ENCODE results near the gene MRFAP1.

DNA sequence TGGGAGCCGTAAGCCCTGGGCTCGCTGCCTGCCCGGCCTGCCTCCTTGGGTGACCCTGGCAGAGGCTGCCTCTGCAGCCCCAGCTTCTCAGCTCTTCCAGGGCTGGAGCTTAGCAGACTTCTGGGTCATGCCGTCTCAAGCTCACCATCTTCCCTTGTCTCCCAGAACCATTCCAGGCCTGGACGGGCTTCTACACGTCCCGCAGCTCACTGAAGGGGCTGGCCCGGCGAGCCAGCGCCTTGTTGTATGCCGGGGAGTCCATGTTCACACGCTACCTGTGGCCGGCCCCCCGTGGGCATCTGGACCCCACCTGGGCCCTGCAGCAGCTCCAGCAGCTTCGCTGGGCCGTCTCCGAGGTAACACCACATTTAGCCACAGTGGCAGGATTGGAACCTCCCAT is 43.5 kb upstream of the MRFAP1 start:
- TF ChIP-seq, protein P1, sequence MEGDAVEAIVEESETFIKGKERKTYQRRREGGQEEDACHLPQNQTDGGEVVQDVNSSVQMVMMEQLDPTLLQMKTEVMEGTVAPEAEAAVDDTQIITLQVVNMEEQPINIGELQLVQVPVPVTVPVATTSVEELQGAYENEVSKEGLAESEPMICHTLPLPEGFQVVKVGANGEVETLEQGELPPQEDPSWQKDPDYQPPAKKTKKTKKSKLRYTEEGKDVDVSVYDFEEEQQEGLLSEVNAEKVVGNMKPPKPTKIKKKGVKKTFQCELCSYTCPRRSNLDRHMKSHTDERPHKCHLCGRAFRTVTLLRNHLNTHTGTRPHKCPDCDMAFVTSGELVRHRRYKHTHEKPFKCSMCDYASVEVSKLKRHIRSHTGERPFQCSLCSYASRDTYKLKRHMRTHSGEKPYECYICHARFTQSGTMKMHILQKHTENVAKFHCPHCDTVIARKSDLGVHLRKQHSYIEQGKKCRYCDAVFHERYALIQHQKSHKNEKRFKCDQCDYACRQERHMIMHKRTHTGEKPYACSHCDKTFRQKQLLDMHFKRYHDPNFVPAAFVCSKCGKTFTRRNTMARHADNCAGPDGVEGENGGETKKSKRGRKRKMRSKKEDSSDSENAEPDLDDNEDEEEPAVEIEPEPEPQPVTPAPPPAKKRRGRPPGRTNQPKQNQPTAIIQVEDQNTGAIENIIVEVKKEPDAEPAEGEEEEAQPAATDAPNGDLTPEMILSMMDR (IDR thresholded peaks at IDR 0.05) = no peak
- TF ChIP-seq EZH2 (IDR thresholded peaks at IDR 0.05) (no peak), EZH2phosphoT487 (IDR thresholded peaks at IDR 0.05) (no peak)

Measured in neural progenitor cell (in vitro differentiated cells).